ENCODE measurements around the gene LMF1. TPM values are rescaled to one million over a fixed set of nuclear protein-coding genes. Genes with fewer than 3 reads are reported as not detected.

Gene LMF1
- total and polyA plus RNA-seq, 2 of the 8 experiments (the other 6 are each of a cell fraction or from before 2014, with no cell fraction given): 3.5 to 9.1 TPM

DNA sequence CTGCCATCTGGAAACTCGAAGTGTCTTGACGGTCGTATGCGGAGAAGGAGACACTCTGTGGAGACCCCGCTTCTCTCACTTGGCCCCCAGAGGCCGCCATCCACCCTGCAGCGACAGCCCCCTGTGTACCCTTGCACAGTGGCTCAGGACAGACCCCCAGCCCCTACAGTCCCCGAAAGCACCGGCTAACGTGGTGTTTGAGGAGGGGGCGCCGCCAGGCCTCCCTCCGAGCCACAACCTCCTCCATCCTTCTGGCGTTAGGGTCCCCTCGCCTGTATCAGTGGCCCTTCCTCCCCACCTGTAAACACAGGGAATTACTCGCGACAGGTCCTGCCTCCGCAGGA, 73.6 kb downstream of the LMF1 start:
- H2BK20ac ChIP-seq (ENCODE audit: low read length): no peak overlapping the region
- no peak overlapping the region for H4K5ac ChIP-seq (ENCODE audit: insufficient read length, low read depth, low read length)
- FAIRE-seq (no peak), DNase-seq (ENCODE audit: low read depth in 1 of 2, low spot score in 2 of 2) (no peak)
- H2BK12ac ChIP-seq (ENCODE audit: low read depth, low read length): no peak overlapping the region
- no peak overlapping the region for H3K9ac ChIP-seq (replicated peaks in 1 of 4; ENCODE audit: extremely low read depth in 1 of 4, low read depth in 3 of 4, low read length in 3 of 4)
- no peaks in the 10 kb centered on the region for H3K79me1 ChIP-seq (ENCODE audit: low read depth, low read length)
- 81% methylated on average over 17 of the region's 18 CpGs; no CpG with 5 or more reads in 1 of the 2 experiments for WGBS, 2 experiments (ENCODE audit: extremely low coverage in 1 of 2, insufficient coverage in 1 of 2, insufficient read length in 1 of 2, insufficient replicate concordance in 2 of 2, low coverage in 1 of 2, low lambda C conversion rate in 2 of 2, missing lambda C conversion rate in 1 of 2)
- POLR2A ChIA-PET (ENCODE audit: partially characterized antibody): no interaction called here
- H3K18ac ChIP-seq (ENCODE audit: extremely low read depth, low read length): no peak overlapping the region
- CTCF ChIA-PET (ENCODE audit: partially characterized antibody): interaction anchor here (1.0 kb wide), 2 partner anchors 144 to 160 kb away, joined by 3 to 4 read pairs; no protein-coding TSS in a partner anchor
- H3K4me2 ChIP-seq (ENCODE audit: insufficient read depth in 1 of 2, low read depth in 2 of 2, low read length in 2 of 2): no peak overlapping the region
- H2BK5ac ChIP-seq (ENCODE audit: low read depth, low read length): no peak overlapping the region
- TF ChIP-seq, protein P1, sequence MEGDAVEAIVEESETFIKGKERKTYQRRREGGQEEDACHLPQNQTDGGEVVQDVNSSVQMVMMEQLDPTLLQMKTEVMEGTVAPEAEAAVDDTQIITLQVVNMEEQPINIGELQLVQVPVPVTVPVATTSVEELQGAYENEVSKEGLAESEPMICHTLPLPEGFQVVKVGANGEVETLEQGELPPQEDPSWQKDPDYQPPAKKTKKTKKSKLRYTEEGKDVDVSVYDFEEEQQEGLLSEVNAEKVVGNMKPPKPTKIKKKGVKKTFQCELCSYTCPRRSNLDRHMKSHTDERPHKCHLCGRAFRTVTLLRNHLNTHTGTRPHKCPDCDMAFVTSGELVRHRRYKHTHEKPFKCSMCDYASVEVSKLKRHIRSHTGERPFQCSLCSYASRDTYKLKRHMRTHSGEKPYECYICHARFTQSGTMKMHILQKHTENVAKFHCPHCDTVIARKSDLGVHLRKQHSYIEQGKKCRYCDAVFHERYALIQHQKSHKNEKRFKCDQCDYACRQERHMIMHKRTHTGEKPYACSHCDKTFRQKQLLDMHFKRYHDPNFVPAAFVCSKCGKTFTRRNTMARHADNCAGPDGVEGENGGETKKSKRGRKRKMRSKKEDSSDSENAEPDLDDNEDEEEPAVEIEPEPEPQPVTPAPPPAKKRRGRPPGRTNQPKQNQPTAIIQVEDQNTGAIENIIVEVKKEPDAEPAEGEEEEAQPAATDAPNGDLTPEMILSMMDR (IDR thresholded peaks at IDR 0.05; ENCODE audit: control extremely low read depth in 1 of 3, insufficient read depth in 1 of 3, low read depth in 1 of 3, low read length in 3 of 3): peak; percentile 23 to 33 (median 29); a peak in 3 of 4 replicates
- TF ChIP-seq RAD21 (IDR thresholded peaks at IDR 0.05 in 1 of 2, conservative IDR thresholded peaks at IDR 0.05 in 1 of 2; ENCODE audit: low read depth in 2 of 2, low read length in 2 of 2) (peak; percentile 47 to 51), BACH1 (IDR thresholded peaks at IDR 0.05; ENCODE audit: low read length) (no peak), FOSL1 (IDR thresholded peaks at IDR 0.05; ENCODE audit: insufficient read depth, low read depth, low read length) (no peak)
- no peak overlapping the region for H2AFZ ChIP-seq (ENCODE audit: low read length)
- H3K14ac ChIP-seq (ENCODE audit: insufficient read length): no peak overlapping the region
- H3K4ac ChIP-seq (replicated peaks; ENCODE audit: insufficient read length, low read depth, low read length): no peak overlapping the region
- H3K23me2 ChIP-seq (ENCODE audit: low read depth, low read length): no peaks in the 10 kb centered on the region
- H2AK5ac ChIP-seq (ENCODE audit: low read depth, low read length): no peak overlapping the region
- H4K8ac ChIP-seq (ENCODE audit: extremely low read depth, insufficient read depth, low read length): no peak overlapping the region
- no peaks in the 10 kb centered on the region for H3K4me1 ChIP-seq (replicated peaks in 1 of 4; ENCODE audit: control insufficient read depth in 3 of 4, insufficient read depth in 4 of 4, low read length in 3 of 4)
- no peak overlapping the region for H3K27ac ChIP-seq (ENCODE audit: low read depth, low read length)
- no peaks in the 10 kb centered on the region for H3K36me3 ChIP-seq (ENCODE audit: control insufficient read depth in 2 of 4, insufficient read depth in 4 of 4, low read length in 3 of 4)
- H3K79me2 ChIP-seq (ENCODE audit: control insufficient read depth in 1 of 2, insufficient read depth in 2 of 2, low read length in 2 of 2): no peaks in the 10 kb centered on the region
- H3K27me3 ChIP-seq (replicated peaks in 1 of 4; ENCODE audit: control insufficient read depth in 3 of 4, extremely low read depth in 1 of 4, insufficient read depth in 3 of 4, low read length in 3 of 4): no peaks in the 10 kb centered on the region
- no peak overlapping the region for H3K4me3 ChIP-seq (ENCODE audit: extremely low read depth in 1 of 4, insufficient read depth in 2 of 4, low read depth in 3 of 4, low read length in 4 of 4)
- H2BK15ac ChIP-seq (ENCODE audit: low read length): no peak overlapping the region
- no peak overlapping the region for H3K23ac ChIP-seq (ENCODE audit: insufficient read length)
- peaks cover 0 to 5% of the 10 kb centered on the region in 2 experiments; a peak in 1 of 4 replicates for H3K9me3 ChIP-seq (ENCODE audit: insufficient read depth in 2 of 2, low read depth in 1 of 2, low read length in 1 of 2)
- no peak overlapping the region for H2BK120ac ChIP-seq (replicated peaks; ENCODE audit: low read depth, low read length)
- no peak overlapping the region for H4K91ac ChIP-seq (replicated peaks; ENCODE audit: insufficient read length, low read length)
- H4K20me1 ChIP-seq (replicated peaks in 1 of 2; ENCODE audit: control insufficient read depth in 1 of 2, insufficient read depth in 2 of 2, low read length in 2 of 2): no peaks in the 10 kb centered on the region
- H3K56ac ChIP-seq (replicated peaks; ENCODE audit: insufficient read length, low read depth, low read length): no peak overlapping the region

Data from H1 (cell line).